Caco-2 (cell line): Measurements from ENCODE around the gene KLF15. TPM values are rescaled to one million over a fixed set of nuclear protein-coding genes. Genes with fewer than 3 reads are reported as not detected.

Source experiments
- BruUV-seq: library from RNA; stranded (reverse); fragments of 400-500 nt; replicated peaks from 2 replicates; lab custom pipeline; 2021; lab: Mats Ljungman, UMichigan
- CTCF ChIA-PET: fragments of 300-600 bp; sonication (Branson Sonifier 250); formaldehyde crosslinking; loops from one replicate; lab custom pipeline; 2022; ENCODE audit warnings: antibody characterized with exemption; lab: Charles Lee
- POLR2A ChIA-PET: fragments of 300-600 bp; sonication (Branson Sonifier 250); formaldehyde crosslinking; loops from one replicate; lab custom pipeline; 2022; ENCODE audit warnings: antibody characterized with exemption; lab: Charles Lee
- DNase-seq, 2 experiments: peaks; one replicate each; pipeline versions ENCODE4 v3.0.0 to v3.0.0-alpha.2; 2020 to 2022
- H3K27me3 ChIP-seq: replicated peaks from 2 replicates; pipeline ENCODE4 v1.6.0; 2011; ENCODE audit warnings: low read length; ENCODE audit not compliant: control insufficient read depth, insufficient read depth
- H3K36me3 ChIP-seq: 2 replicates; pipeline ENCODE4 v1.5.1; 2011; ENCODE audit warnings: low read length; ENCODE audit not compliant: control insufficient read depth, insufficient read depth
- H3K4me1 ChIP-seq: fragments of 250-450 bp; sonication (Bioruptor Pico); 2 replicates; pipeline ENCODE4 v1.5.1; 2020; ENCODE audit warnings: mild to moderate bottlenecking
- H3K4me3 ChIP-seq: 2 replicates; pipeline ENCODE4 v1.5.1; 2011; ENCODE audit warnings: low read depth, mild to moderate bottlenecking, control low read depth, low read length
- H3K9me3 ChIP-seq: fragments of 250-450 bp; sonication (Bioruptor Pico); 2 replicates; pipeline ENCODE4 v1.5.1; 2020; ENCODE audit warnings: mild to moderate bottlenecking, moderate library complexity
- H3K27ac Mint-ChIP-seq: one replicate; pipeline ENCODE4 v1.8.0; 2022; ENCODE audit warnings: mixed read lengths; ENCODE audit not compliant: unreplicated experiment
- H3K27me3 Mint-ChIP-seq: one replicate; pipeline ENCODE4 v1.8.0; 2022; ENCODE audit warnings: mixed read lengths; ENCODE audit not compliant: insufficient read depth, unreplicated experiment
- H3K36me3 Mint-ChIP-seq: one replicate; pipeline ENCODE4 v1.8.0; 2022; ENCODE audit warnings: mild to moderate bottlenecking, mixed read lengths; ENCODE audit not compliant: insufficient read depth, unreplicated experiment
- H3K4me1 Mint-ChIP-seq: one replicate; pipeline ENCODE4 v1.8.0; 2022; ENCODE audit warnings: low read depth, mixed read lengths; ENCODE audit not compliant: unreplicated experiment
- H3K4me3 Mint-ChIP-seq: one replicate; pipeline ENCODE4 v1.8.0; 2022; ENCODE audit warnings: mild to moderate bottlenecking, moderate library complexity, mixed read lengths; ENCODE audit not compliant: unreplicated experiment
- H3K9me3 Mint-ChIP-seq: one replicate; pipeline ENCODE4 v1.8.0; 2022; ENCODE audit warnings: mixed read lengths; ENCODE audit not compliant: unreplicated experiment
- intact Hi-C: fragments of 100-400 bp; cut with micrococcal nuclease; formaldehyde crosslinking; loops from one replicate; pipeline ENCODE4 v1.10.0; 2022; ENCODE audit not compliant: unreplicated experiment
- total RNA-seq: library from RNA; stranded (reverse); gene quantifications from 2 replicates; pipeline ENCODE4 v1.2.3, GENCODE V29; 2022
- TF ChIP-seq, protein P1 (sequence below), 2 experiments: fragments of 200-600 bp in 1 of 2; IDR thresholded peaks; 1 replicate in 1 of 2; 2 replicates in 1 of 2; pipeline versions ENCODE4 v1.5.1 to v1.8.0; 2011 to 2022; ENCODE audit warnings: antibody characterized with exemption in 1 of 2, control low read depth in 1 of 2, inconsistent platforms in 1 of 2, low read depth in 1 of 2, low read length in 1 of 2, mild to moderate bottlenecking in 1 of 2, moderate library complexity in 1 of 2; ENCODE audit not compliant: insufficient read depth in 1 of 2, severe bottlenecking in 1 of 2, unreplicated experiment in 1 of 2

The KLF15 gene
- total RNA-seq, 1 experiment from 2014 or later: 2.7 TPM

DNA sequence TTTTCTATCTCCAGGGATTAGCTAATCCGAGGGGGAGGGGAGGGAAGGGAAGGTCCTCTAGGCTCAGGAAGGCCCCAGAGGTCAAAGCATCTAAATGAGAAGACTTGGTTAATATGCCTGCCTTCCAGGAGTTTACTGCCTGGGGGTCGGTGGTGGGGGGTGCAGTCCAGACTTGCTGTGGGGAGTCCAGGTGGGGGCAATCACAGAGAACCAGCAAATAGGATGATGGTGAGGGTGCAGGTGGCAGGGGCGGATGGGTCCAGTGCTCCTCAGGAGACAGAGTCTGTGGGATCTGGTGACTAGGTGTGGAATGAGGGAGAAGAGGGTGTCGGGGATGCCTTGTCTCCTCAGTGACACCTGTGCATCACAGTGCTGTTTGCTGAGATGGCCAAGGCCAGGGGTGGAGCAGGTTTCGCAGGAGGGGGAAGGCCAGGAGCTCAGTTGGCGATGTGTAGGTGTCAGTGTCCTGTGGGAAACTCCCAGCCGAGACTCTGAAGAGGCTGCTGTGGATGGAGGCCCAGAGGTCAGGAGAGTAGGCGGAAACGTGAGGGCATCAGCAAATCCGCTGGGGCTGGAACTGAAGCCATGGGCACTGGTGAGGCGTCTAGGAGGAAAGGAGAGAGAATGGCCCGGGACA is 45.6 kb upstream of the KLF15 start:
- H3K27ac Mint-ChIP-seq: no peak overlapping the region
- no peaks in the 10 kb centered on the region for H3K4me1 Mint-ChIP-seq
- Histone ChIP-seq H3K36me3 (no peaks in the 10 kb centered on the region), H3K27me3 (no peaks in the 10 kb centered on the region; the same call in 1 of the 2 replicates), H3K9me3 (no peaks in the 10 kb centered on the region), H3K4me3 (no peak overlapping the region), H3K4me1 (no peaks in the 10 kb centered on the region)
- TF ChIP-seq, protein P1, sequence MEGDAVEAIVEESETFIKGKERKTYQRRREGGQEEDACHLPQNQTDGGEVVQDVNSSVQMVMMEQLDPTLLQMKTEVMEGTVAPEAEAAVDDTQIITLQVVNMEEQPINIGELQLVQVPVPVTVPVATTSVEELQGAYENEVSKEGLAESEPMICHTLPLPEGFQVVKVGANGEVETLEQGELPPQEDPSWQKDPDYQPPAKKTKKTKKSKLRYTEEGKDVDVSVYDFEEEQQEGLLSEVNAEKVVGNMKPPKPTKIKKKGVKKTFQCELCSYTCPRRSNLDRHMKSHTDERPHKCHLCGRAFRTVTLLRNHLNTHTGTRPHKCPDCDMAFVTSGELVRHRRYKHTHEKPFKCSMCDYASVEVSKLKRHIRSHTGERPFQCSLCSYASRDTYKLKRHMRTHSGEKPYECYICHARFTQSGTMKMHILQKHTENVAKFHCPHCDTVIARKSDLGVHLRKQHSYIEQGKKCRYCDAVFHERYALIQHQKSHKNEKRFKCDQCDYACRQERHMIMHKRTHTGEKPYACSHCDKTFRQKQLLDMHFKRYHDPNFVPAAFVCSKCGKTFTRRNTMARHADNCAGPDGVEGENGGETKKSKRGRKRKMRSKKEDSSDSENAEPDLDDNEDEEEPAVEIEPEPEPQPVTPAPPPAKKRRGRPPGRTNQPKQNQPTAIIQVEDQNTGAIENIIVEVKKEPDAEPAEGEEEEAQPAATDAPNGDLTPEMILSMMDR (IDR thresholded peaks at IDR 0.05; ENCODE audit: insufficient read depth in 1 of 2, low read depth in 1 of 2, low read length in 1 of 2, severe bottlenecking in 1 of 2, unreplicated experiment in 1 of 2): no peak
- peaks cover 11% of the 10 kb centered on the region for H3K27me3 Mint-ChIP-seq
- POLR2A ChIA-PET: no interaction called here
- H3K36me3 Mint-ChIP-seq: no peaks in the 10 kb centered on the region
- BruUV-seq: no TSS peak
- no peaks in the 10 kb centered on the region for H3K9me3 Mint-ChIP-seq
- intact Hi-C loops: no loop called here
- no peak for DNase-seq
- no peak overlapping the region for H3K4me3 Mint-ChIP-seq
- CTCF ChIA-PET: interaction anchor here (0.6 to 0.7 kb wide), 2 partner anchors 9 to 72 kb away, joined by 3 read pairs; no protein-coding TSS in a partner anchor

DNA sequence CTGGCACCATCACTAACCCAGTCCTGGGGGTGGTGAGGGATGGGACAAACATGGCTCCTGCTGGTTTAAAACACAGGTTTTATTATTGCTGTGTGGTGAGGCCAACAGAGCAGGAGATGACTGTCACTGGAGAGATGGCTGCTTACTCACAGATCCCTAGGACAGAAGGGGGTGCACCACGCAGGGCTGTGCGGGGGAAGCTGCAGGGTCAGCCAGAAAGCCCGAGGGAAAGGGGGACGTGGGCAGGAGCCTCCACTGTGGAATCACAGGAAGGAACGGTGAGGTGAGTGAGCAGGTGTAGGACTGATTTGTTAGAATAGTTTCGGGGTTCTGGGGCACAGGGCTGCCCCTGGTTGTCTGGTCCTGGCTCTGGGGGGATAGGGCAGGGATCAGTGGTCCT is 45.0 kb upstream of the KLF15 start:
- Histone ChIP-seq H3K9me3 (no peaks in the 10 kb centered on the region), H3K4me1 (no peaks in the 10 kb centered on the region), H3K4me3 (no peak overlapping the region), H3K27me3 (no peaks in the 10 kb centered on the region; the same call in 1 of the 2 replicates), H3K36me3 (no peaks in the 10 kb centered on the region)
- Mint-ChIP-seq H3K4me3 (no peak overlapping the region), H3K27ac (no peak overlapping the region), H3K9me3 (no peaks in the 10 kb centered on the region), H3K27me3 (peaks cover 11% of the 10 kb centered on the region), H3K4me1 (no peaks in the 10 kb centered on the region), H3K36me3 (no peaks in the 10 kb centered on the region)
- ChIA-PET POLR2A (no interaction called here), CTCF (interaction anchor here (0.6 to 0.7 kb wide), 2 partner anchors 9 to 72 kb away, joined by 3 read pairs; no protein-coding TSS in a partner anchor)
- no peak for DNase-seq
- TF ChIP-seq, protein P1 (IDR thresholded peaks at IDR 0.05; ENCODE audit: insufficient read depth in 1 of 2, low read depth in 1 of 2, low read length in 1 of 2, severe bottlenecking in 1 of 2, unreplicated experiment in 1 of 2): no peak
- intact Hi-C loops: no loop called here
- no TSS peak for BruUV-seq

DNA sequence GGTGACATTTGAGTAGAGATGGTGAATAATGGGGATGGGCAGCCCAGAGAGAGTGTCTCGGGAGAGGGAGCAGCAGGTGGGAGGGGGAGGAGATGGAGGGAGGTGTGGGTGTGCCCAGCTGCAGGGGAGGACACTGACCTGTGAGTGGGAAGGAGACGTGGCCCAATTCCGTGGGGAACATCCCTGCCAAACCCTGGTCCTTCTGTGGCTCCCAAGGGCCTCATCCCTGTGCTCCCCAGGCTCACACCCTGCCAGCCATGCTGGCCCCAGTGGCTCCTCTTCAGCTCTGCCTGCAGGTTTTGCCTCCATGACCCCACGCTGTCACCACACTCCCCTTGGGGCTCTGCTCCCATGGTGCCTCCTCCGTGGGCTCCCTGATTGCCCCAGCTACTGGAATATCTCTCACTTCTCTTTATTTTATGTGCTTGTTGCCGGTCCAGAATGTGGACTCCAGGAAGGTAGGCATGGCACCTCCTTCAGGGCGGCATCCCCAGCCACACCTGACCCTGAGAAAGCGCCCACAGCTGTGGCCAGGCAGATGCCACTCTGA is 44.5 kb upstream of the KLF15 start:
- Histone ChIP-seq H3K36me3 (no peaks in the 10 kb centered on the region), H3K4me1 (no peaks in the 10 kb centered on the region), H3K9me3 (no peaks in the 10 kb centered on the region), H3K4me3 (no peak overlapping the region), H3K27me3 (no peaks in the 10 kb centered on the region; the same call in 1 of the 2 replicates)
- DNase-seq: no peak
- Mint-ChIP-seq H3K9me3 (no peaks in the 10 kb centered on the region), H3K4me3 (no peak overlapping the region), H3K27me3 (peaks cover 11% of the 10 kb centered on the region), H3K27ac (no peak overlapping the region), H3K4me1 (no peaks in the 10 kb centered on the region), H3K36me3 (no peaks in the 10 kb centered on the region)
- no TSS peak for BruUV-seq
- ChIA-PET POLR2A (no interaction called here), CTCF (no interaction called here)
- TF ChIP-seq, protein P1 (IDR thresholded peaks at IDR 0.05; ENCODE audit: insufficient read depth in 1 of 2, low read depth in 1 of 2, low read length in 1 of 2, severe bottlenecking in 1 of 2, unreplicated experiment in 1 of 2): no peak
- intact Hi-C loops: no loop called here
